GM19035 (cell line): ENCODE measurements around the gene METTL23.
"Not testable (repeated sequence)": the region's sequence is repeated elsewhere in the genome, so short reads cannot be mapped to it uniquely, and the experiment has no call there.

Experiments
- ATAC-seq: cut with Tn5 transposase; IDR thresholded peaks from one replicate; pipeline ENCODE4 v1.9.1; 2021; ENCODE audit not compliant: unreplicated experiment

METTL23 gene

GRCh38 chr17:76734080-76734840 is 7.6 kb downstream of the METTL23 start:
- ATAC-seq: no peak

- no peak for ATAC-seq
These were observed 8.4 kb downstream of the METTL23 start for GRCh38 chr17:76735006-76735405.

GRCh38 chr17:76735586-76736348 is 9.1 kb downstream of the METTL23 start:
- ATAC-seq: no peak

- ATAC-seq: peak; percentile 14
These were observed 9.9 kb downstream of the METTL23 start for GRCh38 chr17:76736349-76737081.

GRCh38 chr17:76737082-76737675 is 10.5 kb downstream of the METTL23 start, which contains the start of gene SRSF2:
SRSF2 (minus strand) TSS chr17:76737331; CDS start chr17:76737160, 171 bp downstream.
- peak; percentile 76 for ATAC-seq

- peak; percentile 51 for ATAC-seq
These were observed 11.2 kb downstream of the METTL23 start, which contains the start of gene MFSD11 for GRCh38 chr17:76737676-76738467. MFSD11 (plus strand) TSS chr17:76738119; CDS start chr17:76738353, 234 bp downstream.

GRCh38 chr17:76738468-76738850 is 11.8 kb downstream of the METTL23 start:
- no peak for ATAC-seq

- not testable (repeated sequence) for ATAC-seq
These were observed 13.0 kb downstream of the METTL23 start for GRCh38 chr17:76739568-76740115.

- no peak for ATAC-seq
These were observed 13.9 kb downstream of the METTL23 start for GRCh38 chr17:76740329-76741118.

- ATAC-seq: no peak
These were observed 16.3 kb downstream of the METTL23 start for GRCh38 chr17:76742958-76743357.

- ATAC-seq: no peak
These were observed 18.1 kb downstream of the METTL23 start for GRCh38 chr17:76744747-76745146.

GRCh38 chr17:76745785-76746184 is 19.1 kb downstream of the METTL23 start:
- not testable (repeated sequence) for ATAC-seq

- no peak for ATAC-seq
These were observed 21.2 kb downstream of the METTL23 start for GRCh38 chr17:76747716-76748363.

GRCh38 chr17:76748657-76749056 is 22.0 kb downstream of the METTL23 start:
- ATAC-seq: no peak

- no peak for ATAC-seq
These were observed 24.9 kb downstream of the METTL23 start for GRCh38 chr17:76751416-76751993.

GRCh38 chr17:76752006-76752405 is 25.4 kb downstream of the METTL23 start:
- no peak for ATAC-seq

- ATAC-seq: no peak
These were observed 26.7 kb downstream of the METTL23 start for GRCh38 chr17:76753061-76753961.
